Vein endothelial cell (primary cell): ENCODE data around the gene TAF9B. TPM values are rescaled to one million over a fixed set of nuclear protein-coding genes. Genes with fewer than 3 reads are reported as not detected.

Source experiments
- total RNA-seq: library from RNA; depleted of rRNA; stranded (reverse); fragments of >200 nt; gene quantifications from 2 replicates; pipeline ENCODE4 v1.2.3, GENCODE V29; 2012

The TAF9B gene
- total RNA-seq, result 23.2 and 28.1 TPM in 2 replicates

GRCh38 chrX:78139160-78140123, at the start of gene TAF9B:
TSS of gene TAF9B (minus strand) at chrX:78139650. CDS start at chrX:78139611, 39 bp downstream.

GRCh38 chrX:78103623-78104446, 35.6 kb downstream of the TAF9B start, which contains the start of gene PGK1:
TSS of gene PGK1 (plus strand) at chrX:78104248. CDS start at chrX:78104341, 93 bp downstream.

Other genes with a start within 250 kb of the TAF9B start
- 83.3 and 118 TPM in 2 replicates for gene MAGT1, start 244.2 kb downstream of the TAF9B start, total RNA-seq
- gene COX7B, start 240.2 kb downstream of the TAF9B start, total RNA-seq, result 247 and 282 TPM in 2 replicates
- 15.4 and 16.3 TPM in 2 replicates for gene ATP7A, start 229.0 kb downstream of the TAF9B start, total RNA-seq
- not detected in 2 replicates for gene PGAM4, start 170.0 kb downstream of the TAF9B start, total RNA-seq
- gene PGK1, start 35.4 kb downstream of the TAF9B start, total RNA-seq, result 256 and 374 TPM in 2 replicates
- not detected in 2 replicates for gene CYSLTR1, start 188.0 kb upstream of the TAF9B start, total RNA-seq